Fibroblast of upper back skin (primary cell): ENCODE results near the gene BCL2L12.
A peak's percentile ranks its signal among the peaks of the same experiment; 100 is the strongest.

Experiments
- DNase-seq: peaks from one replicate; pipeline ENCODE4 v3.0.0-alpha.2; 2013

The BCL2L12 gene

GRCh38 chr19:49664171-49665035 lies 1.3 kb upstream of the BCL2L12 start:
- peak; percentile 67 for DNase-seq

- no peak for DNase-seq
Observed at GRCh38 chr19:49665036-49665350, 740 bp upstream of the BCL2L12 start.

- no peak for DNase-seq
Observed at GRCh38 chr19:49666120-49666444, 349 bp downstream of the BCL2L12 start.

- no peak for DNase-seq
Observed at GRCh38 chr19:49667473-49667872, 1.7 kb downstream of the BCL2L12 start.

GRCh38 chr19:49669516-49669915 lies 3.8 kb downstream of the BCL2L12 start:
- no peak for DNase-seq

- peak; percentile 53 for DNase-seq
Observed at GRCh38 chr19:49672131-49672919, 6.6 kb downstream of the BCL2L12 start.

- DNase-seq: peak; percentile 92
Observed at GRCh38 chr19:49676136-49676783, 10.5 kb downstream of the BCL2L12 start.

GRCh38 chr19:49676784-49677230 lies 11.1 kb downstream of the BCL2L12 start:
- DNase-seq: peak; percentile 100

GRCh38 chr19:49677231-49677900 lies 11.6 kb downstream of the BCL2L12 start, which contains the start of gene PRMT1:
Gene PRMT1 (plus strand): TSS chr19:49677271. CDS start chr19:49677281, 10 bp downstream.
- peak; percentile 41 for DNase-seq

GRCh38 chr19:49677901-49678674 lies 12.4 kb downstream of the BCL2L12 start:
- DNase-seq: peak; percentile 72

- no peak for DNase-seq
Observed at GRCh38 chr19:49678985-49679770, 13.4 kb downstream of the BCL2L12 start.

- no peak for DNase-seq
Observed at GRCh38 chr19:49679771-49680413, 14.2 kb downstream of the BCL2L12 start.

- peak; percentile 80 for DNase-seq
Observed at GRCh38 chr19:49680421-49681351, 15.0 kb downstream of the BCL2L12 start.

GRCh38 chr19:49681830-49682229 lies 16.1 kb downstream of the BCL2L12 start:
- no peak for DNase-seq

GRCh38 chr19:49682274-49682673 lies 16.5 kb downstream of the BCL2L12 start:
- DNase-seq: no peak

GRCh38 chr19:49683814-49684250 lies 18.1 kb downstream of the BCL2L12 start:
- DNase-seq: no peak

- DNase-seq: no peak
Observed at GRCh38 chr19:49684251-49684982, 18.7 kb downstream of the BCL2L12 start.

- DNase-seq: no peak
Observed at GRCh38 chr19:49684983-49685553, 19.3 kb downstream of the BCL2L12 start.
